Measurements from ENCODE around the gene CITED1.

DNA sequence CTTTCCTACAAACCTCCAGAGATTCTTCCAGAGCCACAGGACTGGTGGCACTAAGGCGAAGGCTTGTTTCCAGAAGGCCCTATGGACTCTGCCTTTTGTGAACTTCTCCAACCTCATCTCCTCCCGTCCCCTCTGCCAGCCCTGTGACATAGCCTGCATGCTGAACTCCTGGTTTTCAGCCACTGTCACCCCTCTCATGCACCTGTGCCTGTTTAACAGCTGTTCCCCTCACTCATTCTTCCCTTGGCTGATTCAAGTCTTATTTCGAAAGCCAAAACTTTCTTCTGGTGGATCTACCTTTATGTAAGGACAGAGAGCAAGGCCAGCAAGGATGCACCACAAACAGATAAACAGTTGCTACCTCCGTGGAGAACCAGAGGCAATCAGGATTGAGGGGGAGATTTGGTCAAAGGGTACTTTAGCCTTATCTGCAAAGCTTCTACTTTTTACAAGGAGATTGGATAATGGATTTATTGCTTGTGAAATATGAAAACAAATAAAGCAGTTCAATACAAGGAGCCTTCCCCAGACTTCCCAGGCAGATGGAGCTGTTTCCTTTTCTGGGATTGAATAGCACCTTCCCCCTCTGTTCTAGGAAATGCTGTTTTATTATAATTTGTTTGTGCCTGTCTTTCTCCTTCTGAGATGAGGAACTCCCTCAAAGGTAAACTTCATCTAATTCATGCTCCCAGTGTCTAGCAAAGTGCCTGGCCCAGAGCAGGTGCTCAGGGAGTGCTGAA, 5.7 kb downstream of the CITED1 start:
- TF ChIP-seq, protein P1, sequence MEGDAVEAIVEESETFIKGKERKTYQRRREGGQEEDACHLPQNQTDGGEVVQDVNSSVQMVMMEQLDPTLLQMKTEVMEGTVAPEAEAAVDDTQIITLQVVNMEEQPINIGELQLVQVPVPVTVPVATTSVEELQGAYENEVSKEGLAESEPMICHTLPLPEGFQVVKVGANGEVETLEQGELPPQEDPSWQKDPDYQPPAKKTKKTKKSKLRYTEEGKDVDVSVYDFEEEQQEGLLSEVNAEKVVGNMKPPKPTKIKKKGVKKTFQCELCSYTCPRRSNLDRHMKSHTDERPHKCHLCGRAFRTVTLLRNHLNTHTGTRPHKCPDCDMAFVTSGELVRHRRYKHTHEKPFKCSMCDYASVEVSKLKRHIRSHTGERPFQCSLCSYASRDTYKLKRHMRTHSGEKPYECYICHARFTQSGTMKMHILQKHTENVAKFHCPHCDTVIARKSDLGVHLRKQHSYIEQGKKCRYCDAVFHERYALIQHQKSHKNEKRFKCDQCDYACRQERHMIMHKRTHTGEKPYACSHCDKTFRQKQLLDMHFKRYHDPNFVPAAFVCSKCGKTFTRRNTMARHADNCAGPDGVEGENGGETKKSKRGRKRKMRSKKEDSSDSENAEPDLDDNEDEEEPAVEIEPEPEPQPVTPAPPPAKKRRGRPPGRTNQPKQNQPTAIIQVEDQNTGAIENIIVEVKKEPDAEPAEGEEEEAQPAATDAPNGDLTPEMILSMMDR (IDR thresholded peaks at IDR 0.05; ENCODE audit: insufficient read depth, low read length, poor library complexity, severe bottlenecking): no peak
- TF ChIP-seq EZH2phosphoT487 (conservative IDR thresholded peaks at IDR 0.05; ENCODE audit: low read length): no peak
